ENCODE data around the gene TIMM17B. TPM values are rescaled to one million over a fixed set of nuclear protein-coding genes. Genes with fewer than 3 reads are reported as not detected.

Gene TIMM17B
- total and polyA plus RNA-seq, 2 of the 8 experiments (the other 6 are each of a cell fraction or from before 2014, with no cell fraction given): 77.8 to 246 TPM

- no peak for TF ChIP-seq CHD7 (IDR thresholded peaks at IDR 0.05; ENCODE audit: insufficient replicate concordance, low read length)
- TF ChIP-seq FOSL1 (IDR thresholded peaks at IDR 0.05; ENCODE audit: insufficient read depth, low read depth, low read length): no peak
- TF ChIP-seq, protein P1, sequence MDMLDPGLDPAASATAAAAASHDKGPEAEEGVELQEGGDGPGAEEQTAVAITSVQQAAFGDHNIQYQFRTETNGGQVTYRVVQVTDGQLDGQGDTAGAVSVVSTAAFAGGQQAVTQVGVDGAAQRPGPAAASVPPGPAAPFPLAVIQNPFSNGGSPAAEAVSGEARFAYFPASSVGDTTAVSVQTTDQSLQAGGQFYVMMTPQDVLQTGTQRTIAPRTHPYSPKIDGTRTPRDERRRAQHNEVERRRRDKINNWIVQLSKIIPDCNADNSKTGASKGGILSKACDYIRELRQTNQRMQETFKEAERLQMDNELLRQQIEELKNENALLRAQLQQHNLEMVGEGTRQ (IDR thresholded peaks at IDR 0.05; ENCODE audit: low read length): no peak
- TF ChIP-seq SAP30 (IDR thresholded peaks at IDR 0.05; ENCODE audit: insufficient read depth, insufficient replicate concordance, low read length): no peak
- TF ChIP-seq POLR2AphosphoS5 (IDR thresholded peaks at IDR 0.05; ENCODE audit: low read depth, low read length): no peak
- TF ChIP-seq MAX (IDR thresholded peaks at IDR 0.05): no peak
Measured at GRCh38 chrX:48939524-48940228, 42.1 kb upstream of the TIMM17B start (continued).
